ENCODE measurements around the gene NUMB. TPM values are rescaled to one million over a fixed set of nuclear protein-coding genes. Genes with fewer than 3 reads are reported as not detected.

Gene NUMB
- total and polyA plus RNA-seq, 2 donors (not counting 1 experiment from before 2014, with no cell fraction given), result 36.0 to 151 TPM

GRCh38 chr14:73250781-73251500 lies 207.4 kb downstream of the NUMB start:
- H3K79me2 ChIP-seq (ENCODE audit: control insufficient read depth, insufficient read depth, low read length), result no peaks in the 10 kb centered on the region
- H2AFZ ChIP-seq (ENCODE audit: low read length), result no peak overlapping the region
- no peak overlapping the region for H3K27ac ChIP-seq (ENCODE audit: insufficient read depth, low read length)
- no peak for TF ChIP-seq CTCF (conservative IDR thresholded peaks at IDR 0.05 in 1 of 2, IDR thresholded peaks at IDR 0.05 in 1 of 2; ENCODE audit: low read depth in 1 of 2, low read length in 2 of 2)
- DNase-seq (ENCODE audit: low read depth in 2 of 2), result no peak
- H3K27me3 ChIP-seq (ENCODE audit: control insufficient read depth, insufficient read depth, low read length), result no peaks in the 10 kb centered on the region
- H3K4me3 ChIP-seq (replicated peaks in 1 of 4; ENCODE audit: control extremely low read depth in 1 of 4, insufficient read depth in 1 of 4, low read depth in 3 of 4, low read length in 4 of 4), result no peak overlapping the region
- no peaks in the 10 kb centered on the region for H3K4me1 ChIP-seq (ENCODE audit: control insufficient read depth, extremely low read depth, insufficient read depth, low read length)
- H3K9me3 ChIP-seq (ENCODE audit: control insufficient read depth, insufficient read depth, low read depth, low read length), result no peaks in the 10 kb centered on the region
- no peak overlapping the region for H3K4me2 ChIP-seq (ENCODE audit: extremely low read depth, insufficient read depth, low read length)
- H3K36me3 ChIP-seq (ENCODE audit: control insufficient read depth, insufficient read depth, low read length), result no peaks in the 10 kb centered on the region
- H3K9ac ChIP-seq (ENCODE audit: insufficient read depth, low read length), result no peak overlapping the region
- H4K20me1 ChIP-seq (ENCODE audit: control insufficient read depth, extremely low read depth, insufficient read depth, low read length), result no peaks in the 10 kb centered on the region

DNA sequence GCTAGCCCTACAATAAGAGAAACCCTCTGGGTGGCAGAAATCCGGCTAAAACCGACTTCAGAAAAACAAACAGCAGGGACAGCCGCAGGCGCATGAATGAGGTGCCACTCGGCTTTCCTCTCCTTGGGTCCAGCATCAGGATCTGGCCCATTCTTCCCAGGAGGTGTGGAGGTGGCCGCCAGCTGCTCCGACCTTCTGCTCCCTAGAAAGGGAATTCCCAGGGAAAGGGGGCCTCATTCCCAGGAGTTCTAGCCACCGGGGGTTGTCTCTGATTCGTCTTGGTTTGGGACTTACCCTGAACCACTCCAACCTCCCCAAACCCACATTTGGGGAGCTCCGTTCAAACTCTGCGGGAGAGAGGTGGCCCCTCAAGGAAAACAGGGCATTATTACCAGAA lies 208.0 kb downstream of the NUMB start:
- TF ChIP-seq EZH2 (IDR thresholded peaks at IDR 0.05; ENCODE audit: low read length, missing control alignments), result no peak
- TF ChIP-seq CTCF (conservative IDR thresholded peaks at IDR 0.05 in 1 of 2, IDR thresholded peaks at IDR 0.05 in 1 of 2; ENCODE audit: low read depth in 1 of 2, low read length in 2 of 2), result no peak
- Histone ChIP-seq H4K20me1 (ENCODE audit: control insufficient read depth, extremely low read depth, insufficient read depth, low read length) (no peaks in the 10 kb centered on the region), H3K9me3 (ENCODE audit: control insufficient read depth, insufficient read depth, low read depth, low read length) (no peaks in the 10 kb centered on the region), H3K4me2 (ENCODE audit: extremely low read depth, insufficient read depth, low read length) (no peak overlapping the region), H2AFZ (ENCODE audit: low read length) (no peak overlapping the region), H3K27me3 (ENCODE audit: control insufficient read depth, insufficient read depth, low read length) (no peaks in the 10 kb centered on the region), H3K79me2 (ENCODE audit: control insufficient read depth, insufficient read depth, low read length) (no peaks in the 10 kb centered on the region), H3K4me3 (replicated peaks in 1 of 4; ENCODE audit: control extremely low read depth in 1 of 4, insufficient read depth in 1 of 4, low read depth in 3 of 4, low read length in 4 of 4) (no peak overlapping the region), H3K4me1 (ENCODE audit: control insufficient read depth, extremely low read depth, insufficient read depth, low read length) (no peaks in the 10 kb centered on the region), H3K9ac (ENCODE audit: insufficient read depth, low read length) (no peak overlapping the region), H3K36me3 (ENCODE audit: control insufficient read depth, insufficient read depth, low read length) (no peaks in the 10 kb centered on the region), H3K27ac (ENCODE audit: insufficient read depth, low read length) (no peak overlapping the region)
- DNase-seq (ENCODE audit: low read depth in 2 of 2), result no peak

- Histone ChIP-seq H3K9me3 (ENCODE audit: control insufficient read depth, insufficient read depth, low read depth, low read length) (no peaks in the 10 kb centered on the region), H3K79me2 (ENCODE audit: control insufficient read depth, insufficient read depth, low read length) (no peaks in the 10 kb centered on the region), H3K4me3 (replicated peaks in 1 of 4; ENCODE audit: control extremely low read depth in 1 of 4, insufficient read depth in 1 of 4, low read depth in 3 of 4, low read length in 4 of 4) (no peak overlapping the region), H3K9ac (ENCODE audit: insufficient read depth, low read length) (no peak overlapping the region), H2AFZ (ENCODE audit: low read length) (no peak overlapping the region), H4K20me1 (ENCODE audit: control insufficient read depth, extremely low read depth, insufficient read depth, low read length) (no peaks in the 10 kb centered on the region), H3K4me1 (ENCODE audit: control insufficient read depth, extremely low read depth, insufficient read depth, low read length) (no peaks in the 10 kb centered on the region), H3K4me2 (ENCODE audit: extremely low read depth, insufficient read depth, low read length) (no peak overlapping the region), H3K36me3 (ENCODE audit: control insufficient read depth, insufficient read depth, low read length) (no peaks in the 10 kb centered on the region), H3K27me3 (ENCODE audit: control insufficient read depth, insufficient read depth, low read length) (no peaks in the 10 kb centered on the region), H3K27ac (ENCODE audit: insufficient read depth, low read length) (no peak overlapping the region)
- TF ChIP-seq EZH2 (IDR thresholded peaks at IDR 0.05; ENCODE audit: low read length, missing control alignments), result no peak
- DNase-seq (ENCODE audit: low read depth in 2 of 2), result no peak
Observed at GRCh38 chr14:73249564-73250316, 208.6 kb downstream of the NUMB start.
